SK-N-SH (cell line): ENCODE measurements around the gene SLC24A5.

Experiments used
- FOXM1 ChIP-seq: IDR thresholded peaks from 2 replicates; pipeline ENCODE4 v1.4.0; 2012; ENCODE audit warnings: low read depth, mild to moderate bottlenecking
- GATA2 ChIP-seq: sonication (generic); formaldehyde crosslinking; IDR thresholded peaks from 2 replicates; pipeline ENCODE4 v1.5.0; 2020; ENCODE audit warnings: mild to moderate bottlenecking, missing genetic modification reagents
- POLR2AphosphoS5 ChIP-seq: IDR thresholded peaks from 2 replicates; pipeline ENCODE4 v1.6.1; 2012; ENCODE audit warnings: low read depth, low read length
- SIN3A ChIP-seq: IDR thresholded peaks from 2 replicates; pipeline ENCODE4 v1.6.1; 2012; ENCODE audit warnings: low read depth, mild to moderate bottlenecking, low read length, moderate library complexity, borderline replicate concordance
- TF ChIP-seq, protein P1 (sequence below): fragments of 200-600 bp; sonication (generic); IDR thresholded peaks from 2 replicates; pipeline ENCODE4 v1.6.1; 2017; ENCODE audit warnings: antibody characterized with exemption, mild to moderate bottlenecking, moderate library complexity

DNA sequence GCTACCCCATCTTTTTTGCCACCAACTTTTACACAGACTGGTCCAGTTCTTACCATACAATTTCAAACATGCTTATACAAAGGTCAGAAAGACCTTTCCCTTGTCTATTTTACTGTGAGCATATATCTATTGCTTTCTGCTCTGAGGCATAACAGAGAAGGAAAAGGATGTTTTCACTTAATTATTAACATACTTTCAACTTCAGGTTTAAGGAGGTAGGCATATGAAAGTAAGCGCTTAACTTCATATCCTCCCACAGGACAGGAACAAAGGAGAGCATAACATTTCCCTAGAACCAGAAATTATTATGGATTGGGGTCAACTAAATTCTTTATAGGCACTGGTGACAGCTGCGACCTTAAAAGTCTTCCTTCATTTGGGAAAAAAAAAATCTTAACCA, 56.2 kb downstream of the SLC24A5 start:
- TF ChIP-seq GATA2 (CRISPR knock-in tag) = no peak
- no peak for TF ChIP-seq SIN3A
- TF ChIP-seq, protein P1, sequence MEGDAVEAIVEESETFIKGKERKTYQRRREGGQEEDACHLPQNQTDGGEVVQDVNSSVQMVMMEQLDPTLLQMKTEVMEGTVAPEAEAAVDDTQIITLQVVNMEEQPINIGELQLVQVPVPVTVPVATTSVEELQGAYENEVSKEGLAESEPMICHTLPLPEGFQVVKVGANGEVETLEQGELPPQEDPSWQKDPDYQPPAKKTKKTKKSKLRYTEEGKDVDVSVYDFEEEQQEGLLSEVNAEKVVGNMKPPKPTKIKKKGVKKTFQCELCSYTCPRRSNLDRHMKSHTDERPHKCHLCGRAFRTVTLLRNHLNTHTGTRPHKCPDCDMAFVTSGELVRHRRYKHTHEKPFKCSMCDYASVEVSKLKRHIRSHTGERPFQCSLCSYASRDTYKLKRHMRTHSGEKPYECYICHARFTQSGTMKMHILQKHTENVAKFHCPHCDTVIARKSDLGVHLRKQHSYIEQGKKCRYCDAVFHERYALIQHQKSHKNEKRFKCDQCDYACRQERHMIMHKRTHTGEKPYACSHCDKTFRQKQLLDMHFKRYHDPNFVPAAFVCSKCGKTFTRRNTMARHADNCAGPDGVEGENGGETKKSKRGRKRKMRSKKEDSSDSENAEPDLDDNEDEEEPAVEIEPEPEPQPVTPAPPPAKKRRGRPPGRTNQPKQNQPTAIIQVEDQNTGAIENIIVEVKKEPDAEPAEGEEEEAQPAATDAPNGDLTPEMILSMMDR = no peak
- no peak for TF ChIP-seq POLR2AphosphoS5
- TF ChIP-seq FOXM1 = no peak
